ENCODE results near the gene FERMT3.

The FERMT3 gene

DNA sequence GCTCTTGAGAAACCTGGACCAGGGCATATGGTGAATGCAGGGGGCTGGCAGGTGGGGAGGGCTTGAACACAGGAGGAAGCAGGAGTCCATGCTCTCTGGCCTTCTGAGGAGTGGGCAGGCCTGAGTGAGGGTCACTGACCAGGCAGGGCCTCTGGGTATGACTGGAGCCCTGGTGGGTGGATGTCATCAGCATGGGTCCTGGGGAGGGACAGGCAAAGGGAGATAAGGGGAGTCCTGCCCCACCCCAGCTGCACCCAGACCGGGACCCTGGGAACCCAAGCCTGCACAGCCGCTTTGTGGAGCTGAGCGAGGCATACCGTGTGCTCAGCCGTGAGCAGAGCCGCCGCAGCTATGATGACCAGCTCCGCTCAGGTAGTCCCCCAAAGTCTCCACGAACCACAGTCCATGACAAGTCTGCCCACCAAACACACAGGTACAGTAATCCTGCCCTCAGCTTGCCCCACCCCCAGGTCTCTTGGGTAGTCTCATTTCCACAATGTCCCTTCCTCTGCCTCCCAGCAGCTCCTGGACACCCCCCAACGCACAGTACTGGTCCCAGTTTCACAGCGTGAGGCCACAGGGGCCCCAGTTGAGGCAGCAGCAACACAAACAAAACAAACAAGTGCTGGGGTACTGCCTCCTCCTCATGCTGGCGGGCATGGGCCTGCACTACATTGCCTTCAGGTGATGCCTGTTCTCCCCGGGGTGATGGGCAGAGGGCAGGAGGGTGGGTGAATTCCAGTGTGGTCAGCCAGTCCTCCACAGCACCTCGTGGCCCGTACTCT lies 25.9 kb downstream of the FERMT3 start:
- ChIA-PET POLR2A (interaction anchor here (1.2 to 3.1 kb wide), 2 partner anchors 9 to 26 kb away, joined by 3 to 12 read pairs; partner anchors contain the start of genes FERMT3 and FKBP2), CTCF (interaction anchor here (0.6 to 5.4 kb wide), 9 partner anchors 13 to 1367 kb away, joined by 3 to 58 read pairs (median 5); partner anchors contain the start of genes FERMT3 and PLCB3)
- peaks cover 0 to 5% (median 3%) of the 10 kb centered on the region in 4 experiments for H3K36me3 ChIP-seq (ENCODE audit: control insufficient read depth in 4 of 4, insufficient read depth in 4 of 4, low read length in 3 of 4)
- no peak overlapping the region for H3K4me3 ChIP-seq (ENCODE audit: control insufficient read depth in 1 of 7, extremely low read depth in 1 of 7, insufficient read depth in 4 of 7, low read depth in 2 of 7, low read length in 6 of 7)
- H3K27ac ChIP-seq (ENCODE audit: insufficient read depth in 1 of 2, low read depth in 1 of 2, low read length in 2 of 2, poor library complexity in 1 of 2, severe bottlenecking in 2 of 2): no peak overlapping the region
- 90% methylated on average over 15 of the region's 15 CpGs for WGBS (ENCODE audit: insufficient coverage)
- no peak for DNase-seq
- no peaks in the 10 kb centered on the region for H3K9me3 ChIP-seq (ENCODE audit: control extremely low read depth in 1 of 5, control insufficient read depth in 4 of 5, insufficient read depth in 2 of 5, low read depth in 1 of 5, low read length in 4 of 5)
- no peaks in the 10 kb centered on the region for H3K27me3 ChIP-seq (replicated peaks in 2 of 5; ENCODE audit: control insufficient read depth in 4 of 5, insufficient read depth in 5 of 5, low read length in 4 of 5)
- peaks cover 0 to 47% (median 44%) of the 10 kb centered on the region in 4 experiments for H3K4me1 ChIP-seq (ENCODE audit: control extremely low read depth in 1 of 4, control insufficient read depth in 4 of 4, insufficient read depth in 4 of 4, low read length in 3 of 4)

DNA sequence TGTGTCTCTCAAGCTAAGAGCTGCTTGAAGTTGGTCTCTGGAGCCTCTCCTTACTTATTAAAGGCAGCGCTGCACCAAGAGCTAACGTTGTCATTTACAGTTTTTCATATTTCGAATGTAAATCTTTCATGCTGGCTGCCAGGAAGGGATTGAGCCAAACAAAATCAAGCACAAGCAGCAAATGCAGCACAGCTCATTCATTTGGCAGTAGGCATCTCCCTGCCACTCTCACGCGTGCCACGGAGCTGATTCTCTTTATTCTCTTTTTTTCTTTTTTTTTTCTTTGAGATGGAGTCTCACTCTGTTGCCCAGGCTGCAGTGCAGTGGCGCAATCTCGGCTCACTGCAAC lies 26.4 kb downstream of the FERMT3 start:
- H3K4me1 ChIP-seq (ENCODE audit: control extremely low read depth in 1 of 4, control insufficient read depth in 4 of 4, insufficient read depth in 4 of 4, low read length in 3 of 4): peaks cover 0 to 44% (median 42%) of the 10 kb centered on the region in 4 experiments
- no peaks in the 10 kb centered on the region for H3K9me3 ChIP-seq (ENCODE audit: control extremely low read depth in 1 of 5, control insufficient read depth in 4 of 5, insufficient read depth in 2 of 5, low read depth in 1 of 5, low read length in 4 of 5)
- H3K4me3 ChIP-seq (ENCODE audit: control insufficient read depth in 1 of 7, extremely low read depth in 1 of 7, insufficient read depth in 4 of 7, low read depth in 2 of 7, low read length in 6 of 7): no peak overlapping the region
- no peak for DNase-seq
- no peak overlapping the region for H3K27ac ChIP-seq (ENCODE audit: insufficient read depth in 1 of 2, low read depth in 1 of 2, low read length in 2 of 2, poor library complexity in 1 of 2, severe bottlenecking in 2 of 2)
- H3K27me3 ChIP-seq (replicated peaks in 2 of 5; ENCODE audit: control insufficient read depth in 4 of 5, insufficient read depth in 5 of 5, low read length in 4 of 5): no peaks in the 10 kb centered on the region
- H3K36me3 ChIP-seq (ENCODE audit: control insufficient read depth in 4 of 4, insufficient read depth in 4 of 4, low read length in 3 of 4): peaks cover 0 to 11% (median 6%) of the 10 kb centered on the region in 4 experiments
- ChIA-PET POLR2A (no interaction called here), CTCF (interaction anchor here (0.6 to 5.4 kb wide), 5 partner anchors 13 to 1367 kb away, joined by 3 to 58 read pairs (median 6); partner anchors contain the start of gene FERMT3)
- WGBS (ENCODE audit: insufficient coverage): 92% methylated on average over 6 of the region's 8 CpGs

DNA sequence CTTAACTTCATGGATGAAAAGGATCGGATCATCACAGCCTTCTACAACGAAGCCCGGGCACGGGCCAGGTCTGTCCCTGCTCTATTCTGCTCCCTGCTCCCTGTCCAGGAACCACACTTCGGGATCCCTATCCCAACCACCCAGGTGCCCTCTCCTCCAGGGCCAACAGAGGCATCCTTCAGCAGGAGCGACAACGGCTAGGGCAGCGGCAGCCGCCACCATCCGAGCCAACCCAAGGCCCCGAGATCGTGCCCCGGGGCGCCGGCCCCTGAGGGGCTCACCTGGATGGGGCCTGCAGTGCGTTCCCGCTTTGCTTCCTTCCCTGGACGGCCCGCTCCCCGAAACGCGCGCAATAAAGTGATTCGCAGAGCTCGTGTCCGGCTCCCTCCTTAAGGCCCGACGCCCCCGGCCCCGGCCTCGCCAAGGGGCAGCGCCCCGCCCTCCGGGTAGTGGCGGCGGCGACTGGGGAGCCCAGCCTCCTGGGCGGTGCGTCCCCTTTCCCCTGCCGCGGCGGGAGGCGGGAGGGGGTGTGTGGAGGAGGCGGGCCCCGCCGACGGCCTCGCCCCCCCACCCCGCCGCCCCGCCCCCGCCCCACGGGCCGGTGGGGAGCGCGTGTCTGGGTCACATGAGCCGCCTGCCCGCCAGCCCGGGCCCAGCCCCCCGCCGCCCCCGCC lies 27.5 kb downstream of the FERMT3 start, which contains the start of gene VEGFB:
TSS of gene VEGFB (plus strand) at position 672 of the 674 bp plus-strand sequence. CDS start 250 bp downstream, outside the sequence.
- 9% methylated on average over 47 of the region's 62 CpGs for WGBS (ENCODE audit: insufficient coverage)
- H3K4me3 ChIP-seq (ENCODE audit: control insufficient read depth in 1 of 7, extremely low read depth in 1 of 7, insufficient read depth in 4 of 7, low read depth in 2 of 7, low read length in 6 of 7): peak within 1 kb of the TSS; percentile 29 to 84 (median 70)
- H3K27ac ChIP-seq (ENCODE audit: insufficient read depth in 1 of 2, low read depth in 1 of 2, low read length in 2 of 2, poor library complexity in 1 of 2, severe bottlenecking in 2 of 2): peak within 1 kb of the TSS in 1 of 2 experiments; percentile 58
- no peaks in the 10 kb centered on the region for H3K9me3 ChIP-seq (ENCODE audit: control extremely low read depth in 1 of 5, control insufficient read depth in 4 of 5, insufficient read depth in 2 of 5, low read depth in 1 of 5, low read length in 4 of 5)
- peaks cover 0 to 21% (median 16%) of the 10 kb centered on the region in 4 experiments for H3K36me3 ChIP-seq (ENCODE audit: control insufficient read depth in 4 of 4, insufficient read depth in 4 of 4, low read length in 3 of 4)
- peak in 2 of 3 donors; percentile 54 to 60 for DNase-seq
- no peaks in the 10 kb centered on the region for H3K27me3 ChIP-seq (replicated peaks in 2 of 5; ENCODE audit: control insufficient read depth in 4 of 5, insufficient read depth in 5 of 5, low read length in 4 of 5)
- POLR2A ChIA-PET: interaction anchor here (1.0 kb wide), 1 partner anchor 26 kb away, joined by 3 read pairs; no protein-coding TSS in a partner anchor
- CTCF ChIA-PET: interaction anchor here (1.3 to 5.4 kb wide), 3 partner anchors 11 to 28 kb away, joined by 6 to 58 read pairs (median 13); partner anchors contain the start of gene FERMT3
- peaks cover 0 to 44% (median 41%) of the 10 kb centered on the region in 4 experiments for H3K4me1 ChIP-seq (ENCODE audit: control extremely low read depth in 1 of 4, control insufficient read depth in 4 of 4, insufficient read depth in 4 of 4, low read length in 3 of 4)

DNA sequence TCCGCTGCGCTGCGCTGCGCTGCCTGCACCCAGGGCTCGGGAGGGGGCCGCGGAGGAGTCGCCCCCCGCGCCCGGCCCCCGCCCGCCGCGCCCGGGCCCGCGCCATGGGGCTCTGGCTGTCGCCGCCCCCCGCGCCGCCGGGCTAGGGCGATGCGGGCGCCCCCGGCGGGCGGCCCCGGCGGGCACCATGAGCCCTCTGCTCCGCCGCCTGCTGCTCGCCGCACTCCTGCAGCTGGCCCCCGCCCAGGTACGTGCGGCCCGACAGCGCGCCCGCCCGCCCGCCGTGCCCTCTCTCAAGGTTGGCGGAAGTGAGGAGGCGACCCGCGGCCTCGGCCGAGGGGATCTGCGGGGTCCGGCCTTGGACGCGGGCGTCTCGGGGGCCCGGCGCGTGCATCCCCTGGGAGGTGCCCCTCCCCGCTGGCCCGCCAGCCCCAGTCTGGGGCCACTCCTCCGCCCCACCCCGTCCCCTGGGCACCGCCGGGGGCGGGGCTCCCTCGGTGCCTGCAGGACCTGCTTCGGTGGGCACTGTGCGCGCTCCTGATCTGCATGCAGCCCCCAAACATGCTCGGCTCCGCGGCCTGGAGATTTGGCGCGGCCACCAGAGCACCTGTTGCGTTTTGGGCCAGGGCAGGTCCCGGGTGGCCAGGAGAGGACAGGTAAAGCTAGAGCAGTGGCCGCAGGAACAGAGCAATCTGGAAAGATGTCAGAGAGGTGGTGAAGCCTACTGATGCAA lies 28.3 kb downstream of the FERMT3 start:
- peak in 2 of 3 donors; percentile 61 to 74 for DNase-seq
- ChIA-PET POLR2A (interaction anchor here (0.5 to 1.0 kb wide), 3 partner anchors 27 to 1453 kb away, joined by 3 read pairs; no protein-coding TSS in a partner anchor), CTCF (interaction anchor here (2.1 to 3.2 kb wide), 2 partner anchors 10 to 29 kb away, joined by 11 to 13 read pairs; partner anchors contain the start of gene FERMT3)
- H3K9me3 ChIP-seq (ENCODE audit: control extremely low read depth in 1 of 5, control insufficient read depth in 4 of 5, insufficient read depth in 2 of 5, low read depth in 1 of 5, low read length in 4 of 5): no peaks in the 10 kb centered on the region
- H3K4me1 ChIP-seq (ENCODE audit: control extremely low read depth in 1 of 4, control insufficient read depth in 4 of 4, insufficient read depth in 4 of 4, low read length in 3 of 4): peaks cover under 1 to 40% (median 37%) of the 10 kb centered on the region in 4 experiments
- H3K27me3 ChIP-seq (replicated peaks in 2 of 5; ENCODE audit: control insufficient read depth in 4 of 5, insufficient read depth in 5 of 5, low read length in 4 of 5): no peaks in the 10 kb centered on the region
- H3K4me3 ChIP-seq (ENCODE audit: control insufficient read depth in 1 of 7, extremely low read depth in 1 of 7, insufficient read depth in 4 of 7, low read depth in 2 of 7, low read length in 6 of 7): peak overlapping the region; percentile 29 to 84 (median 70)
- under 1% methylated on average over 50 of the region's 80 CpGs for WGBS (ENCODE audit: insufficient coverage)
- H3K27ac ChIP-seq (ENCODE audit: insufficient read depth in 1 of 2, low read depth in 1 of 2, low read length in 2 of 2, poor library complexity in 1 of 2, severe bottlenecking in 2 of 2): peak overlapping the region in 1 of 2 experiments; percentile 58
- H3K36me3 ChIP-seq (ENCODE audit: control insufficient read depth in 4 of 4, insufficient read depth in 4 of 4, low read length in 3 of 4): peaks cover 0 to 17% (median 16%) of the 10 kb centered on the region in 4 experiments

DNA sequence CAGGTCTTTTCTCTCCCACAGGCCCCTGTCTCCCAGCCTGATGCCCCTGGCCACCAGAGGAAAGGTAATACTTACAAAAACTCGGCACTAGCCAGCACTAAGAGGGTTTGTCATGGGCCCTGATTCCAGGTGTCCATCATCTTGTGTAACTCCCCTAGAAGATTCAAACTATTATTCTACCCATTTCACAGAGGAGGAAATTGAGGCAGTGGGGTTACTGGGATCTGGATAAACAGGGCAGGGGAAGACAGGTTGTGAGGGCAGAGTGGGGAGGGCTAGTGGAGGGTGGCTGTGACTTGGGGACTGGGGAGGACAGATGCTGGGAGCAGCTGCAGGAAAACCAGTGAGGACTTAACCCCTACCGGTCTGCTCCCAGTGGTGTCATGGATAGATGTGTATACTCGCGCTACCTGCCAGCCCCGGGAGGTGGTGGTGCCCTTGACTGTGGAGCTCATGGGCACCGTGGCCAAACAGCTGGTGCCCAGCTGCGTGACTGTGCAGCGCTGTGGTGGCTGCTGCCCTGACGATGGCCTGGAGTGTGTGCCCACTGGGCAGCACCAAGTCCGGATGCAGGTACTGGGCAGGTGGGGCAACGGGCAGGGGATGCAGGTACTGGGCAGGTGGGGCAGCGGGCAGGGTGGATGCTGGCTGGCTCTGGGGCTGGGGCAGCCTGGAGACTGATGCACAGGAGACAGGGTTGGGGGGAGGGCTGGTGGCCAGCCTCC lies 29.1 kb downstream of the FERMT3 start:
- no peaks in the 10 kb centered on the region for H3K9me3 ChIP-seq (ENCODE audit: control extremely low read depth in 1 of 5, control insufficient read depth in 4 of 5, insufficient read depth in 2 of 5, low read depth in 1 of 5, low read length in 4 of 5)
- no peaks in the 10 kb centered on the region for H3K27me3 ChIP-seq (replicated peaks in 2 of 5; ENCODE audit: control insufficient read depth in 4 of 5, insufficient read depth in 5 of 5, low read length in 4 of 5)
- peak overlapping the region in 1 of 2 experiments; percentile 58 for H3K27ac ChIP-seq (ENCODE audit: insufficient read depth in 1 of 2, low read depth in 1 of 2, low read length in 2 of 2, poor library complexity in 1 of 2, severe bottlenecking in 2 of 2)
- CTCF ChIA-PET: interaction anchor here (1.1 to 3.2 kb wide), 5 partner anchors 9 to 30 kb away, joined by 3 to 13 read pairs (median 6); partner anchors contain the start of gene FERMT3
- WGBS (ENCODE audit: insufficient coverage): 95% methylated on average over 8 of the region's 12 CpGs
- H3K4me3 ChIP-seq (ENCODE audit: control insufficient read depth in 1 of 7, extremely low read depth in 1 of 7, insufficient read depth in 4 of 7, low read depth in 2 of 7, low read length in 6 of 7): peak overlapping the region in 6 of 7 experiments; percentile 35 to 84 (median 72)
- H3K4me1 ChIP-seq (ENCODE audit: control extremely low read depth in 1 of 4, control insufficient read depth in 4 of 4, insufficient read depth in 4 of 4, low read length in 3 of 4): peaks cover 2 to 42% (median 41%) of the 10 kb centered on the region in 4 experiments
- DNase-seq: no peak
- H3K36me3 ChIP-seq (ENCODE audit: control insufficient read depth in 4 of 4, insufficient read depth in 4 of 4, low read length in 3 of 4): peaks cover 0 to 17% (median 16%) of the 10 kb centered on the region in 4 experiments
- POLR2A ChIA-PET: interaction anchor here (0.8 to 1.2 kb wide), 2 partner anchors 29 to 31 kb away, joined by 3 read pairs; partner anchors contain the start of gene FERMT3

DNA sequence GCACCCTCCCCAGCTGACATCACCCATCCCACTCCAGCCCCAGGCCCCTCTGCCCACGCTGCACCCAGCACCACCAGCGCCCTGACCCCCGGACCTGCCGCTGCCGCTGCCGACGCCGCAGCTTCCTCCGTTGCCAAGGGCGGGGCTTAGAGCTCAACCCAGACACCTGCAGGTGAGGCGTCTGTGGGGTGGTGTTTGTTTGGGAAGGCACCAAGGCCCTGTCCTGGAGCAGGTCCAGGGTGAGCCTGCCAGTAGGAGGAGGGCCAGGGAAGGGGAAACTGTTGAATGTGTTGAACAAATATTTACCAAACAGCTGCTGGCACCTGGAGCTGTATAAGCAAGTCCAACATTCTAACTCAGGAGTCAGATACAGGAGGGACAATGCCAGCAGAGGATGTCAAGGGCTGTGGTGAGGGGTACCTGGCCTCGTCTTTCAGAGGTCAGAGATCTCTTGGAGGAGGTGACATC lies 31.0 kb downstream of the FERMT3 start:
- no peaks in the 10 kb centered on the region for H3K9me3 ChIP-seq (ENCODE audit: control extremely low read depth in 1 of 5, control insufficient read depth in 4 of 5, insufficient read depth in 2 of 5, low read depth in 1 of 5, low read length in 4 of 5)
- peaks cover 0 to 19% (median 16%) of the 10 kb centered on the region in 4 experiments for H3K36me3 ChIP-seq (ENCODE audit: control insufficient read depth in 4 of 4, insufficient read depth in 4 of 4, low read length in 3 of 4)
- DNase-seq: no peak
- CTCF ChIA-PET: interaction anchor here (1.6 to 2.8 kb wide), 3 partner anchors 10 to 32 kb away, joined by 6 to 15 read pairs (median 7); partner anchors contain the start of gene FERMT3
- POLR2A ChIA-PET: no interaction called here
- peaks cover 2 to 42% (median 36%) of the 10 kb centered on the region in 4 experiments for H3K4me1 ChIP-seq (ENCODE audit: control extremely low read depth in 1 of 4, control insufficient read depth in 4 of 4, insufficient read depth in 4 of 4, low read length in 3 of 4)
- 100% methylated on average over 3 of the region's 12 CpGs for WGBS (ENCODE audit: insufficient coverage)
- H3K4me3 ChIP-seq (ENCODE audit: control insufficient read depth in 1 of 7, extremely low read depth in 1 of 7, insufficient read depth in 4 of 7, low read depth in 2 of 7, low read length in 6 of 7): no peak overlapping the region
- no peaks in the 10 kb centered on the region for H3K27me3 ChIP-seq (replicated peaks in 2 of 5; ENCODE audit: control insufficient read depth in 4 of 5, insufficient read depth in 5 of 5, low read length in 4 of 5)
- no peak overlapping the region for H3K27ac ChIP-seq (ENCODE audit: insufficient read depth in 1 of 2, low read depth in 1 of 2, low read length in 2 of 2, poor library complexity in 1 of 2, severe bottlenecking in 2 of 2)
